HepG2 (cell line): Measurements from ENCODE around the gene AMBRA1. TPM values are rescaled to one million over a fixed set of nuclear protein-coding genes. Genes with fewer than 3 reads are reported as not detected.

Experiments used
- ARNTL ChIP-seq: sonication (generic); formaldehyde crosslinking; IDR thresholded peaks from 2 replicates; pipeline ENCODE4 v1.4.0; 2020; ENCODE audit warnings: mild to moderate bottlenecking, missing genetic modification reagents
- CEBPZ ChIP-seq: IDR thresholded peaks from 2 replicates; pipeline ENCODE4 v1.6.1; 2012; ENCODE audit warnings: low read length, improper control_type of control experiment
- MEF2D ChIP-seq: sonication (generic); formaldehyde crosslinking; IDR thresholded peaks from 2 replicates; pipeline ENCODE4 v1.5.1; 2020; ENCODE audit warnings: mild to moderate bottlenecking, missing genetic modification reagents
- MTF2 ChIP-seq: sonication (generic); formaldehyde crosslinking; IDR thresholded peaks from 2 replicates; pipeline ENCODE4 v1.5.0; 2020; ENCODE audit warnings: missing genetic modification reagents, borderline replicate concordance
- POLR2A ChIP-seq, 2 experiments: IDR thresholded peaks; 2 replicates each; pipeline ENCODE4 v1.6.1; 2011; ENCODE audit warnings: low read depth in 2 of 2, low read length in 2 of 2, mild to moderate bottlenecking in 1 of 2, moderate library complexity in 1 of 2; ENCODE audit not compliant: insufficient read depth in 1 of 2
- POLR2AphosphoS5 ChIP-seq: IDR thresholded peaks from 2 replicates; pipeline ENCODE4 v1.6.1; 2012; ENCODE audit warnings: low read depth, low read length
- PRDM15 ChIP-seq: sonication (generic); formaldehyde crosslinking; IDR thresholded peaks from 2 replicates; pipeline ENCODE4 v1.4.0; 2020; ENCODE audit warnings: missing genetic modification reagents
- RELA ChIP-seq: sonication (generic); formaldehyde crosslinking; IDR thresholded peaks from 2 replicates; pipeline ENCODE4 v1.4.0; 2020; ENCODE audit warnings: missing genetic modification reagents
- TRAFD1 ChIP-seq: sonication (generic); formaldehyde crosslinking; IDR thresholded peaks from 2 replicates; pipeline ENCODE4 v1.5.1; 2020; ENCODE audit warnings: missing genetic modification reagents, mild to moderate bottlenecking, borderline replicate concordance
- ZBTB20 ChIP-seq: sonication (generic); formaldehyde crosslinking; IDR thresholded peaks from 2 replicates; pipeline ENCODE4 v1.8.1; 2023; ENCODE audit warnings: missing genetic modification reagents, low read depth, mild to moderate bottlenecking, borderline replicate concordance
- ZNF784 ChIP-seq: sonication (generic); formaldehyde crosslinking; IDR thresholded peaks from 2 replicates; pipeline ENCODE4 v1.5.1; 2020; ENCODE audit warnings: missing genetic modification reagents, mild to moderate bottlenecking, borderline replicate concordance
- ZNF800 ChIP-seq: sonication (generic); formaldehyde crosslinking; IDR thresholded peaks from 2 replicates; pipeline ENCODE4 v1.4.0; 2020; ENCODE audit warnings: missing genetic modification reagents
- polyA plus RNA-seq, 8 experiments: library from polyadenylated mRNA; depleted of rRNA in 3 of 8; stranded (reverse) in 7 of 8; unstranded in 1 of 8; fragments of >200 nt; fragmentation: Illumina TruSeq in 4 of 8; extraction: Trizol in 4 of 8; gene quantifications; 2 replicates each; pipeline versions ENCODE4 v1.2.1 to v1.2.3, GENCODE V29; 2011 to 2016; ENCODE audit warnings: low read depth in 4 of 8, missing spikeins in 1 of 8, mixed read lengths in 1 of 8; ENCODE audit not compliant: insufficient read depth in 1 of 8
- total RNA-seq, 5 experiments: library from RNA; depleted of rRNA; stranded (reverse); fragments of >200 nt; fragmentation: Illumina TruSeq; extraction: Trizol; gene quantifications; 2 replicates each; pipeline ENCODE4 v1.2.3, GENCODE V29; 2016; ENCODE audit warnings: low read depth in 1 of 5

The AMBRA1 gene
- total and polyA plus RNA-seq, 2 of the 13 experiments (the other 11 are each of a cell fraction or from before 2014, with no cell fraction given): 15.7 to 26.0 TPM

- 0 out of 2 replicates have a peak, but pooled peaks have one; percentile 31 for TF ChIP-seq ZNF800 (CRISPR knock-in tag)
- TF ChIP-seq ZNF784: no peak
- TF ChIP-seq ARNTL (CRISPR knock-in tag): no peak
- TF ChIP-seq CEBPZ: no peak
- TF ChIP-seq RELA (CRISPR knock-in tag): no peak
- no peak for TF ChIP-seq ZBTB20 (CRISPR knock-in tag)
- TF ChIP-seq POLR2AphosphoS5: 0 out of 2 replicates have a peak, but pooled peaks have one; percentile 5
- TF ChIP-seq PRDM15: peak; percentile 45; the same call in 1 of the 2 replicates
- TF ChIP-seq POLR2A (IDR thresholded peaks at IDR 0.05; ENCODE audit: insufficient read depth in 1 of 2, low read depth in 2 of 2, low read length in 2 of 2): peak; percentile 60 to 87; a peak in 3 of 4 replicates
- TF ChIP-seq TRAFD1 (CRISPR knock-in tag): 0 out of 2 replicates have a peak, but pooled peaks have one; percentile 45
- TF ChIP-seq MTF2: no peak
- TF ChIP-seq MEF2D (CRISPR knock-in tag): no peak
These were observed 22.8 kb upstream of the AMBRA1 start (continued) for GRCh38 chr11:46616551-46617133.
